Activated CD4-positive, CD25-positive, alpha-beta regulatory T cell treated with anti-CD3 and anti-CD28 coated beads, Interleukin-2, amount 50 U/mL, for 72 hours (primary cell): ENCODE results near the gene PPFIBP1.
A peak's percentile ranks its signal among the peaks of the same experiment; 100 is the strongest.

Experiments
- DNase-seq: peaks from one replicate; pipeline ENCODE4 v3.0.0; 2021

Gene PPFIBP1

GRCh38 chr12:27673101-27673718 lies 149.2 kb downstream of the PPFIBP1 start:
- no peak for DNase-seq

- no peak for DNase-seq
Measured at GRCh38 chr12:27674989-27675388, 151.0 kb downstream of the PPFIBP1 start.

- DNase-seq = no peak
Measured at GRCh38 chr12:27680619-27681018, 156.6 kb downstream of the PPFIBP1 start.

- DNase-seq = no peak
Measured at GRCh38 chr12:27682534-27682933, 158.5 kb downstream of the PPFIBP1 start.

- no peak for DNase-seq
Measured at GRCh38 chr12:27685274-27685673, 161.3 kb downstream of the PPFIBP1 start.

- DNase-seq = no peak
Measured at GRCh38 chr12:27686147-27686546, 162.1 kb downstream of the PPFIBP1 start.

GRCh38 chr12:27688671-27689070 lies 164.7 kb downstream of the PPFIBP1 start:
- DNase-seq = no peak

- DNase-seq = no peak
Measured at GRCh38 chr12:27689558-27690180, 165.7 kb downstream of the PPFIBP1 start.

- DNase-seq = no peak
Measured at GRCh38 chr12:27693403-27693802, 169.4 kb downstream of the PPFIBP1 start.

GRCh38 chr12:27695556-27696292 lies 171.7 kb downstream of the PPFIBP1 start:
- DNase-seq = no peak

- no peak for DNase-seq
Measured at GRCh38 chr12:27696293-27696652, 172.3 kb downstream of the PPFIBP1 start, which contains the start of gene REP15. Gene REP15, plus strand, starts transcription at chr12:27696447. Its CDS starts 116 bp downstream, at chr12:27696563.

GRCh38 chr12:27696864-27697564 lies 173.0 kb downstream of the PPFIBP1 start:
- no peak for DNase-seq

- DNase-seq = peak; percentile 48
Measured at GRCh38 chr12:27703720-27704452, 179.9 kb downstream of the PPFIBP1 start.

- no peak for DNase-seq
Measured at GRCh38 chr12:27705263-27705662, 181.3 kb downstream of the PPFIBP1 start.

- no peak for DNase-seq
Measured at GRCh38 chr12:27707216-27707615, 183.2 kb downstream of the PPFIBP1 start.

GRCh38 chr12:27709212-27709931 lies 185.4 kb downstream of the PPFIBP1 start:
- DNase-seq = no peak

GRCh38 chr12:27709932-27710591 lies 186.1 kb downstream of the PPFIBP1 start:
- DNase-seq = no peak

- DNase-seq = peak; percentile 93
Measured at GRCh38 chr12:27710592-27711316, 186.7 kb downstream of the PPFIBP1 start, which contains the start of gene MRPS35. Gene MRPS35, plus strand, starts transcription at chr12:27710832. Its CDS starts 12 bp downstream, at chr12:27710844.

GRCh38 chr12:27711317-27711682 lies 187.3 kb downstream of the PPFIBP1 start:
- DNase-seq = no peak

- no peak for DNase-seq
Measured at GRCh38 chr12:27711967-27712366, 188.0 kb downstream of the PPFIBP1 start.

GRCh38 chr12:27723212-27723611 lies 199.2 kb downstream of the PPFIBP1 start:
- no peak for DNase-seq
